ENCODE results near the gene VPS13A.
"Not testable (repeated sequence)": the region's sequence is repeated elsewhere in the genome, so short reads cannot be mapped to it uniquely, and the experiment has no call there.

Gene VPS13A

GRCh38 chr9:77188242-77188641 is 10.9 kb downstream of the VPS13A start:
- DNase-seq: no peak

- DNase-seq: no peak
Observed at GRCh38 chr9:77194423-77194822, 17.1 kb downstream of the VPS13A start.

GRCh38 chr9:77210116-77210515 is 32.8 kb downstream of the VPS13A start:
- DNase-seq: no peak

- DNase-seq: no peak
Observed at GRCh38 chr9:77211561-77211960, 34.2 kb downstream of the VPS13A start.

- DNase-seq: no peak
Observed at GRCh38 chr9:77212801-77213200, 35.5 kb downstream of the VPS13A start.

- no peak for DNase-seq
Observed at GRCh38 chr9:77215874-77216273, 38.5 kb downstream of the VPS13A start.

- DNase-seq: no peak
Observed at GRCh38 chr9:77218612-77219011, 41.3 kb downstream of the VPS13A start.

- no peak for DNase-seq
Observed at GRCh38 chr9:77221431-77221830, 44.1 kb downstream of the VPS13A start.

GRCh38 chr9:77224746-77225312 is 47.5 kb downstream of the VPS13A start:
- DNase-seq: no peak

GRCh38 chr9:77236693-77237092 is 59.4 kb downstream of the VPS13A start:
- no peak for DNase-seq

- no peak for DNase-seq
Observed at GRCh38 chr9:77237896-77238295, 60.6 kb downstream of the VPS13A start.

- no peak for DNase-seq
Observed at GRCh38 chr9:77251050-77251449, 73.7 kb downstream of the VPS13A start.

- DNase-seq: no peak
Observed at GRCh38 chr9:77257275-77257674, 79.9 kb downstream of the VPS13A start.

GRCh38 chr9:77261605-77262004 is 84.3 kb downstream of the VPS13A start:
- DNase-seq: no peak

- DNase-seq: not testable (repeated sequence)
Observed at GRCh38 chr9:77267762-77268161, 90.4 kb downstream of the VPS13A start.

GRCh38 chr9:77271023-77271690 is 93.8 kb downstream of the VPS13A start:
- DNase-seq: no peak

- no peak for DNase-seq
Observed at GRCh38 chr9:77276799-77277198, 99.5 kb downstream of the VPS13A start.

- DNase-seq: no peak
Observed at GRCh38 chr9:77277719-77278118, 100.4 kb downstream of the VPS13A start.

- DNase-seq: no peak
Observed at GRCh38 chr9:77283991-77284390, 106.7 kb downstream of the VPS13A start.

- no peak for DNase-seq
Observed at GRCh38 chr9:77284616-77285015, 107.3 kb downstream of the VPS13A start.

- no peak for DNase-seq
Observed at GRCh38 chr9:77290373-77290772, 113.0 kb downstream of the VPS13A start.

- peak; percentile 2 for DNase-seq
Observed at GRCh38 chr9:77291714-77292113, 114.4 kb downstream of the VPS13A start.

- no peak for DNase-seq
Observed at GRCh38 chr9:77293949-77294348, 116.6 kb downstream of the VPS13A start.

GRCh38 chr9:77304543-77304942 is 127.2 kb downstream of the VPS13A start:
- no peak for DNase-seq
